Airway epithelial cell (primary cell): Measurements from ENCODE around the gene CD180. TPM values are rescaled to one million over a fixed set of nuclear protein-coding genes. Genes with fewer than 3 reads are reported as not detected.

Source experiments
- total RNA-seq: library from RNA; depleted of rRNA; stranded (reverse); fragments of >200 nt; gene quantifications from 2 replicates; pipeline ENCODE4 v1.2.3, GENCODE V29; 2015

Gene CD180
- total RNA-seq, result not detected in 2 replicates

GRCh38 chr5:67196537-67197059 lies at the start of gene CD180:
Gene CD180 (minus strand): TSS chr5:67196799. CDS start chr5:67196641, 158 bp downstream.

